Measurements from ENCODE around the gene DDR1.

GRCh38 chr6:30940361-30940986 is 56.2 kb downstream of the DDR1 start, which contains the start of gene MUCL3:
- no peak for TF ChIP-seq CTCF (IDR thresholded peaks at IDR 0.05)
- TF ChIP-seq POLR2A (IDR thresholded peaks at IDR 0.05) = no peak

All from uterus (tissue), 2 donors.